ENCODE results near the gene DGKE.

DGKE gene

DNA sequence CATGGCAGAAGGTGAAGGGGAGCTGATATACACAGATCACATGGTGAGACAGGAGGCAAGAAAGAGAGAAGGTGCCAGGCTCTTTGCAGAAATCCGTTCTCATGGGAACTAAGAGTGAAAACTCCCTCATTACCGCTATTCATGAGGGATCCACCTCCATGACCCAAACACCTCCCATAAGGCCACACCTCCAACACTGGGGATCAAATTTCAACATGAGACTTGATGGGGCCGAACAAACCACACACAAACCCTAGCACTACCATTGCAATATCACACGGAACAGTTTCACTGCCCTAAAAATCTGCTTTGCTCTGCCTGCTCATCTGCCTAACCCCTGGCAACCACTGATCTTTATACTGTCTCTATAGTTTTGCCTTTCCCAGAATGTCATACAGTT is 35.0 kb upstream of the DGKE start:
- no peaks in the 10 kb centered on the region for H3K9me3 ChIP-seq (ENCODE audit: control insufficient read depth, insufficient read depth, low read depth, low read length)
- ChIA-PET CTCF (interaction anchor here (1.1 to 3.1 kb wide), 3 partner anchors 17 to 20 kb away, joined by 3 to 20 read pairs (median 7); no protein-coding TSS in a partner anchor), POLR2A (no interaction called here)
- no peak overlapping the region for H3K4me3 ChIP-seq (ENCODE audit: low read depth, low read length)
- H3K4me1 ChIP-seq (ENCODE audit: control insufficient read depth, insufficient read depth, low read length), result peaks cover 9% of the 10 kb centered on the region; the same call in 1 of the 2 replicates
- no peak overlapping the region for H3K27ac ChIP-seq (ENCODE audit: extremely low read depth, low read depth, low read length)
- H3K36me3 ChIP-seq (ENCODE audit: control insufficient read depth in 2 of 2, insufficient read depth in 1 of 2, low read length in 2 of 2), result no peaks in the 10 kb centered on the region
- TF ChIP-seq ZNF48 (tag by site-specific recombination; IDR thresholded peaks at IDR 0.05) (no peak), ZNF600 (tag by site-specific recombination; IDR thresholded peaks at IDR 0.05) (0 out of 2 replicates have a peak, but pooled peaks have one; percentile 23), TRIM28 (IDR thresholded peaks at IDR 0.05; ENCODE audit: borderline replicate concordance, low read length) (0 out of 2 replicates have a peak, but pooled peaks have one; percentile 34), PRDM1 (tag by site-specific recombination; IDR thresholded peaks at IDR 0.05) (0 out of 2 replicates have a peak, but pooled peaks have one; percentile 66), ZNF510 (tag by site-specific recombination; IDR thresholded peaks at IDR 0.05; ENCODE audit: insufficient replicate concordance) (no peak), ZNF747 (tag by site-specific recombination; IDR thresholded peaks at IDR 0.05) (no peak), KLF9 (tag by site-specific recombination; IDR thresholded peaks at IDR 0.05; ENCODE audit: low read depth) (peak; percentile 77), SP3 (tag by site-specific recombination; IDR thresholded peaks at IDR 0.05) (peak; percentile 22; the same call in 1 of the 2 replicates), BCL11B (tag by site-specific recombination; IDR thresholded peaks at IDR 0.05; ENCODE audit: low read depth) (no peak), KLF1 (tag by site-specific recombination; IDR thresholded peaks at IDR 0.05) (peak; percentile 61), GLIS1 (tag by site-specific recombination; IDR thresholded peaks at IDR 0.05) (peak; percentile 26), ZNF658 (tag by site-specific recombination; IDR thresholded peaks at IDR 0.05) (no peak), ZNF837 (tag by site-specific recombination; IDR thresholded peaks at IDR 0.05) (no peak), ZBTB48 (tag by site-specific recombination; IDR thresholded peaks at IDR 0.05) (peak; percentile 88), ZNF76 (tag by site-specific recombination; IDR thresholded peaks at IDR 0.05; ENCODE audit: borderline replicate concordance, low read depth) (peak; percentile 63; the same call in 1 of the 2 replicates), MEIS1 (CRISPR knock-in tag; IDR thresholded peaks at IDR 0.05; ENCODE audit: borderline replicate concordance) (no peak), ZNF571 (tag by site-specific recombination; IDR thresholded peaks at IDR 0.05) (no peak), ZNF555 (tag by site-specific recombination; conservative IDR thresholded peaks at IDR 0.05) (no peak), SALL2 (tag by site-specific recombination; IDR thresholded peaks at IDR 0.05; ENCODE audit: borderline replicate concordance) (no peak)
- TF ChIP-seq, protein P1, sequence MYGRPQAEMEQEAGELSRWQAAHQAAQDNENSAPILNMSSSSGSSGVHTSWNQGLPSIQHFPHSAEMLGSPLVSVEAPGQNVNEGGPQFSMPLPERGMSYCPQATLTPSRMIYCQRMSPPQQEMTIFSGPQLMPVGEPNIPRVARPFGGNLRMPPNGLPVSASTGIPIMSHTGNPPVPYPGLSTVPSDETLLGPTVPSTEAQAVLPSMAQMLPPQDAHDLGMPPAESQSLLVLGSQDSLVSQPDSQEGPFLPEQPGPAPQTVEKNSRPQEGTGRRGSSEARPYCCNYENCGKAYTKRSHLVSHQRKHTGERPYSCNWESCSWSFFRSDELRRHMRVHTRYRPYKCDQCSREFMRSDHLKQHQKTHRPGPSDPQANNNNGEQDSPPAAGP (tag by site-specific recombination; IDR thresholded peaks at IDR 0.05), result no peak
- TF ChIP-seq, protein P2, sequence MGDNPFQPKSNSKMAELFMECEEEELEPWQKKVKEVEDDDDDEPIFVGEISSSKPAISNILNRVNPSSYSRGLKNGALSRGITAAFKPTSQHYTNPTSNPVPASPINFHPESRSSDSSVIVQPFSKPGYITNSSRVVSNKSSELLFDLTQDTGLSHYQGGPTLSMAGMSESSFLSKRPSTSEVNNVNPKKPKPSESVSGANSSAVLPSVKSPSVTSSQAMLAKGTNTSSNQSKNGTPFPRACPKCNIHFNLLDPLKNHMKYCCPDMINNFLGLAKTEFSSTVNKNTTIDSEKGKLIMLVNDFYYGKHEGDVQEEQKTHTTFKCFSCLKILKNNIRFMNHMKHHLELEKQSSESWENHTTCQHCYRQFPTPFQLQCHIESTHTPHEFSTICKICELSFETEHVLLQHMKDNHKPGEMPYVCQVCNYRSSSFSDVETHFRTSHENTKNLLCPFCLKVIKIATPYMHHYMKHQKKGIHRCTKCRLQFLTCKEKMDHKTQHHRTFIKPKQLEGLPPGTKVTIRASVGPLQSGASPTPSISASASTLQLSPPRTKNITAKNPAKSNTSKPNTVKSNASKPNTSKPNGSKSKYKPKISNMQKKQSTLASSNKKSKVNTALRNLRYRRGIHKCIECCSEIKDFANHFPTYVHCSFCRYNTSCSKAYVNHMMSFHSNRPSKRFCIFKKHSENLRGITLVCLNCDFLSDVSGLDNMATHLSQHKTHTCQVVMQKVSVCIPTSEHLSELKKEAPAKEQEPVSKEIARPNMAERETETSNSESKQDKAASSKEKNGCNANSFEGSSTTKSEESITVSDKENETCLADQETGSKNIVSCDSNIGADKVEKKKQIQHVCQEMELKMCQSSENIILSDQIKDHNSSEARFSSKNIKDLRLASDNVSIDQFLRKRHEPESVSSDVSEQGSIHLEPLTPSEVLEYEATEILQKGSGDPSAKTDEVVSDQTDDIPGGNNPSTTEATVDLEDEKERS (tag by site-specific recombination; IDR thresholded peaks at IDR 0.05), result no peak
- TF ChIP-seq, protein P3, sequence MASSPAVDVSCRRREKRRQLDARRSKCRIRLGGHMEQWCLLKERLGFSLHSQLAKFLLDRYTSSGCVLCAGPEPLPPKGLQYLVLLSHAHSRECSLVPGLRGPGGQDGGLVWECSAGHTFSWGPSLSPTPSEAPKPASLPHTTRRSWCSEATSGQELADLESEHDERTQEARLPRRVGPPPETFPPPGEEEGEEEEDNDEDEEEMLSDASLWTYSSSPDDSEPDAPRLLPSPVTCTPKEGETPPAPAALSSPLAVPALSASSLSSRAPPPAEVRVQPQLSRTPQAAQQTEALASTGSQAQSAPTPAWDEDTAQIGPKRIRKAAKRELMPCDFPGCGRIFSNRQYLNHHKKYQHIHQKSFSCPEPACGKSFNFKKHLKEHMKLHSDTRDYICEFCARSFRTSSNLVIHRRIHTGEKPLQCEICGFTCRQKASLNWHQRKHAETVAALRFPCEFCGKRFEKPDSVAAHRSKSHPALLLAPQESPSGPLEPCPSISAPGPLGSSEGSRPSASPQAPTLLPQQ (tag by site-specific recombination; IDR thresholded peaks at IDR 0.05), result no peak
- TF ChIP-seq, protein P4, sequence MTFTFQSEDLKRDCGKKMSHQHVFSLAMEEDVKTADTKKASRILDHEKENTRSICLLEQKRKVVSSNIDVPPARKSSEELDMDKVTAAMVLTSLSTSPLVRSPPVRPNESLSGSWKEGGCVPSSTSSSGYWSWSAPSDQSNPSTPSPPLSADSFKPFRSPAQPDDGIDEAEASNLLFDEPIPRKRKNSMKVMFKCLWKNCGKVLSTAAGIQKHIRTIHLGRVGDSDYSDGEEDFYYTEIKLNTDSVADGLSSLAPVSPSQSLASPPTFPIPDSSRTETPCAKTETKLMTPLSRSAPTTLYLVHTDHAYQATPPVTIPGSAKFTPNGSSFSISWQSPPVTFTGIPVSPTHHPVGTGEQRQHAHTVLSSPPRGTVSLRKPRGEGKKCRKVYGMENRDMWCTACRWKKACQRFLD (tag by site-specific recombination; IDR thresholded peaks at IDR 0.05), result no peak
- TF ChIP-seq, protein P5, sequence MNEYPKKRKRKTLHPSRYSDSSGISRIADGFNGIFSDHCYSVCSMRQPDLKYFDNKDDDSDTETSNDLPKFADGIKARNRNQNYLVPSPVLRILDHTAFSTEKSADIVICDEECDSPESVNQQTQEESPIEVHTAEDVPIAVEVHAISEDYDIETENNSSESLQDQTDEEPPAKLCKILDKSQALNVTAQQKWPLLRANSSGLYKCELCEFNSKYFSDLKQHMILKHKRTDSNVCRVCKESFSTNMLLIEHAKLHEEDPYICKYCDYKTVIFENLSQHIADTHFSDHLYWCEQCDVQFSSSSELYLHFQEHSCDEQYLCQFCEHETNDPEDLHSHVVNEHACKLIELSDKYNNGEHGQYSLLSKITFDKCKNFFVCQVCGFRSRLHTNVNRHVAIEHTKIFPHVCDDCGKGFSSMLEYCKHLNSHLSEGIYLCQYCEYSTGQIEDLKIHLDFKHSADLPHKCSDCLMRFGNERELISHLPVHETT (tag by site-specific recombination; IDR thresholded peaks at IDR 0.05), result no peak
- TF ChIP-seq, protein P6, sequence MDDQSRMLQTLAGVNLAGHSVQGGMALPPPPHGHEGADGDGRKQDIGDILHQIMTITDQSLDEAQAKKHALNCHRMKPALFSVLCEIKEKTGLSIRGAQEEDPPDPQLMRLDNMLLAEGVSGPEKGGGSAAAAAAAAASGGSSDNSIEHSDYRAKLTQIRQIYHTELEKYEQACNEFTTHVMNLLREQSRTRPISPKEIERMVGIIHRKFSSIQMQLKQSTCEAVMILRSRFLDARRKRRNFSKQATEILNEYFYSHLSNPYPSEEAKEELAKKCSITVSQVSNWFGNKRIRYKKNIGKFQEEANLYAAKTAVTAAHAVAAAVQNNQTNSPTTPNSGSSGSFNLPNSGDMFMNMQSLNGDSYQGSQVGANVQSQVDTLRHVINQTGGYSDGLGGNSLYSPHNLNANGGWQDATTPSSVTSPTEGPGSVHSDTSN (CRISPR knock-in tag; IDR thresholded peaks at IDR 0.05), result no peak
- TF ChIP-seq, protein P7, sequence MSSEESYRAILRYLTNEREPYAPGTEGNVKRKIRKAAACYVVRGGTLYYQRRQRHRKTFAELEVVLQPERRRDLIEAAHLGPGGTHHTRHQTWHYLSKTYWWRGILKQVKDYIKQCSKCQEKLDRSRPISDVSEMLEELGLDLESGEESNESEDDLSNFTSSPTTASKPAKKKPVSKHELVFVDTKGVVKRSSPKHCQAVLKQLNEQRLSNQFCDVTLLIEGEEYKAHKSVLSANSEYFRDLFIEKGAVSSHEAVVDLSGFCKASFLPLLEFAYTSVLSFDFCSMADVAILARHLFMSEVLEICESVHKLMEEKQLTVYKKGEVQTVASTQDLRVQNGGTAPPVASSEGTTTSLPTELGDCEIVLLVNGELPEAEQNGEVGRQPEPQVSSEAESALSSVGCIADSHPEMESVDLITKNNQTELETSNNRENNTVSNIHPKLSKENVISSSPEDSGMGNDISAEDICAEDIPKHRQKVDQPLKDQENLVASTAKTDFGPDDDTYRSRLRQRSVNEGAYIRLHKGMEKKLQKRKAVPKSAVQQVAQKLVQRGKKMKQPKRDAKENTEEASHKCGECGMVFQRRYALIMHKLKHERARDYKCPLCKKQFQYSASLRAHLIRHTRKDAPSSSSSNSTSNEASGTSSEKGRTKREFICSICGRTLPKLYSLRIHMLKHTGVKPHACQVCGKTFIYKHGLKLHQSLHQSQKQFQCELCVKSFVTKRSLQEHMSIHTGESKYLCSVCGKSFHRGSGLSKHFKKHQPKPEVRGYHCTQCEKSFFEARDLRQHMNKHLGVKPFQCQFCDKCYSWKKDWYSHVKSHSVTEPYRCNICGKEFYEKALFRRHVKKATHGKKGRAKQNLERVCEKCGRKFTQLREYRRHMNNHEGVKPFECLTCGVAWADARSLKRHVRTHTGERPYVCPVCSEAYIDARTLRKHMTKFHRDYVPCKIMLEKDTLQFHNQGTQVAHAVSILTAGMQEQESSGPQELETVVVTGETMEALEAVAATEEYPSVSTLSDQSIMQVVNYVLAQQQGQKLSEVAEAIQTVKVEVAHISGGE (tag by site-specific recombination; conservative IDR thresholded peaks at IDR 0.05; ENCODE audit: low read depth), result no peak

All from HEK293 (cell line).